T-helper 1 cell (primary cell): ENCODE measurements around the gene PDZD7.
"Not testable (repeated sequence)": the region's sequence is repeated elsewhere in the genome, so short reads cannot be mapped to it uniquely, and the experiment has no call there.

ENCODE experiments used
- DNase-seq, 5 donors: peaks; one replicate each; pipeline ENCODE4 v3.0.0-alpha.2; 2012 to 2020

PDZD7 gene

DNA sequence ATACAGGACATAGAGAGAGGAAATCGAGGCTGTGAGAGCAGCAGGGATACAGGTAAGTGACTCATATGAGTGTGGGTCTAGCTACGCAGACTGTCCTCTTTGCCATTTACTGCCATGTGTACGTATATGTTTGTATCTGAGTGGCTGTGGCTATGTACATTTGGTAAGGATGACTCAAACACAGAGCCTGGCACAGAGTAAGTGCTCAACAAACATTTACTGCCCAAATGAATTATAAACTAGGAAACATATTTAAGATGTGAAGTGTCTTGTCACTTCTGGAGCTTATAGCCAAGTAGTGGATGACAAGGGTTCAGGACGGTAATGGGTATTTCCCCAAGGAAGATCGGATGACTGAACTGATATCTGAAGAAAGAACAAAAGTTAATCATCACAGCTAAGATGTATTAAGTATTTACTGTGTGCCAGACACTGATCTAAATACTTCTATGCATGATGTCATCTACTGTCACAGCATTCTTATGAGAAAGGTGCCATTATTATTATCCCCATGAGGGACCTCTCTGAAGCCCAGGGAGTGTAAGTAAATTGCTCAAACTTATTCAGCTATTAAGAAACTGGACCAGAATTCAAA lies 49.7 kb downstream of the PDZD7 start:
- no peak for DNase-seq

DNA sequence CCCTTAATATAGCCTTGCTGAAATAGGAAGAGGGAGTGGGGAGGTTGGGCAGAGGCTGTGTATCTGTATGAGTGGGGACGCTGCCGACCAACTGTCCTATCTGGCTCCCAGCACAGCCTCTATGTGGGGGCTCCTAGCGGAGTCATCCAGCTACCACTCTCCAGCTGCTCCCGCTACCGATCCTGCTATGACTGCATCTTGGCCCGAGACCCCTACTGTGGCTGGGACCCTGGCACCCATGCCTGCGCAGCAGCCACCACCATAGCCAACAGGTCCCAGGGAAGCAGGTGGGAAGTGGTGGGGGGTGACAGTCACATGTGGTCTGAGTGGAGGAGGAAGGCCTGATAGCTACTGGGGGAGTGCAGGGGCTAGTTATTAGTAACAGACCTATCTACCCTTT lies 50.2 kb downstream of the PDZD7 start:
- no peak for DNase-seq

DNA sequence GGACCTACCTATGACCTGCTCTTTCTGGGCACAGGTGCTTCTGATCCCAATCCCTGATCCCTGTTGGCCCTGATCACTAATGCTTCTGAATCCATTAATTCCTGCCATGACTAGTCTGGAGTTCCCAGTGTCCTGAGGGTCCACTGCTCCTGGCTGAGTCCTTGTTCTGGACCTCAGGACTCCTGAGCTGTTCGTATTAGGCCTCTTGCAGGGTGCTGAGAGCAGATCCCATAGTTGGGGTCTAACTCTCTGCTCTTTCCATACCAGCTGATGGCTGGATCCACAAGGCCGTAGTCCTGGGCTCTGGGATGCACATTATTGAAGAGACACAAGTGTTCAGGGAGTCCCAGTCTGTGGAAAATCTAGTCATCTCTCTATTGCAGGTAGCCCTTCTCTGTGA lies 50.6 kb downstream of the PDZD7 start:
- DNase-seq, result no peak

DNA sequence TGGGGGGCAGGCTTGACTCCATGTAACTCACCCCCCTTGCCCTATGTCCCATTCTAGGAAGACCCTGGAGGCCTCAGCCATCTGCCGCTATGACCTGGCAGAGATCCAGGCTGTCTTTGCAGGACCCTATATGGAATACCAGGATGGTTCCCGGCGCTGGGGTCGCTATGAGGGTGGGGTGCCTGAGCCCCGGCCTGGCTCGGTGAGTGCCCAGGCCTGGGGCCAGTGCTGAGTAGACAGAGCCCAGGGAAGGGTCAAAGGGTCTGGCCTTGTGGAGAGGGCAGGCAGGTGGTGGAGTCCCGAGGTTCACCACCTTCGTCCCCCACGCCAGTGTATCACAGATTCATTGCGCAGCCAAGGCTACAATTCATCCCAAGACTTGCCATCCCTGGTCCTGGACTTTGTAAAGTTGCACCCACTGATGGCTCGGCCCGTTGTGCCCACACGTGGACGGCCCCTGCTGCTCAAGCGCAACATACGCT lies 51.1 kb downstream of the PDZD7 start:
- DNase-seq, result no peak

DNA sequence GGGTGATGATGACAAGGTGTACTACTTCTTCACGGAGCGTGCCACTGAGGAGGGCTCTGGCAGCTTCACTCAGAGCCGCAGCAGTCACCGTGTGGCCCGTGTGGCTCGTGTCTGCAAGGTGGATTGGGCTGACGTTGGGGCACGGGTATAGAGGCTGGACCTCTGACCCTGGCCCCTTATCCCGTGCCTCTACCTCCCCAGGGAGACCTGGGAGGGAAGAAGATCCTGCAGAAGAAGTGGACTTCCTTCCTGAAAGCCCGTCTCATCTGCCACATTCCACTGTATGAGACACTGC lies 52.1 kb downstream of the PDZD7 start:
- no peak for DNase-seq

DNA sequence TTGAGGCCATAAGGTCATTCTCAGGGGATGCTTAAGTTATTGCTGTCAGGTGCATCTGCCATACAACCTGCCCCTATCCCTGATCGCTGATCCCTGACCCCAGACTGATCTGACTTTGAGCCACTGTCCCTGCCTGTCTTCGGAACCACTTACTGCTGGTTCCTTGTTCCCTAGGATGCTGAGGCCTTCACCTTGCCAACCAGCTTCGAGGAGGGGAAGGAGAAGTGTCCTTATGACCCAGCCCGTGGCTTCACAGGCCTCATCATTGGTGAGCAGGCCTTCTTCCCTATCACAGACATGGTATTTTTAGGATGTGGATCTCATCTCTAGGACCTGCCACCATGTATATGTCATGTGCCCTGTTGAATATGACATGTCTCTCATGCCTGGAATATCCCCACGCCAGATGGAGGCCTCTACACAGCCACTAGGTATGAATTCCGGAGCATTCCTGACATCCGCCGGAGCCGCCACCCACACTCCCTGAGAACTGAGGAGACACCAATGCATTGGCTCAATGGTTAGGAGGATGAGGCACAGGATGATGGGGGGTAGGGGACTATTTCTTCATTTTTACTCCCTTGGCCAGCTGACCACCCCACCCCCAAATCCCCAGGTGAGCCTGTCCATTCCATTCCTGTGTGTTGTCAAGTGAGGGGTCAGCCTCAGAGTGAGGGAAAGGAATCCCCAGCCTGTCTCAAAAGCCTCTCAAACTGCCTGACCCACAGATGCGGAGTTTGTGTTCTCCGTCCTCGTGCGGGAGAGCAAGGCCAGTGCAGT lies 52.6 kb downstream of the PDZD7 start:
- DNase-seq, result no peak

DNA sequence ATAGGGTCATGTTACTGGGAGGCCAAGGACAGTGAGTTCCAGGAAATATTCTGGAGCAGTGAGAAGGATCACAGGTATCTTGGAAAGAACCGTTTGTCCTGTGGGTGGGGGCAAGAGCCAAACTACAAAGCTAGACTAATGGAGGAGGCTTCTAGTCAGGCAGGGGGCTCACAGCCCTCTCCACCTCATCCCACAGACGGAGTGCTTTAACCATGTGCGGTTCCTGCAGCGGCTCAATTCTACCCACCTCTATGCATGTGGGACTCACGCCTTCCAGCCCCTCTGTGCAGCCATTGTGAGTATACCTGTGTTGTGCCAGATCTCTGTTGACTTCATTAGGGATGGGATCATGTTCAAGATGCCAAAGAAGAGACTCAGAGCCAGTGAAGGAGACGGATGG lies 53.5 kb downstream of the PDZD7 start:
- no peak for DNase-seq

DNA sequence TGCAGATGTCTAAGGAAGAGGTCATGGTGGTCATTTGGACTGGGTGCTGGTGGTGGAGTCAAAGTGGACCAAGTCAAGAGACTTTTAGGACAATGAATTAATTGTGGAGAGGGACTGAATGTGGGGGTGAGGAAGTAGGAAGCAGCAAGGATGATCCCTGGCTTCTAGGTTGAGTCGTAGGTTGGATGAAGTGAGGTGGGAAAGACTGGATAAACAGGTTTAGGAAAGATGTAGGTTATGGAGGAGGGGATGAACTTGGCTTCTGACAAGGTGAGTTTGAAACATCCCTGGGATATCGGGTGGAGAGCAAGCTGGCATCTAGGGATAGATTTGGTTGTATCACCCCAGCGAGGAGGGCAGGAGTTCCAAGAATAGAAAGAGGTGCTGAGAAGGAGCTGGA lies 54.0 kb downstream of the PDZD7 start:
- DNase-seq, result no peak

DNA sequence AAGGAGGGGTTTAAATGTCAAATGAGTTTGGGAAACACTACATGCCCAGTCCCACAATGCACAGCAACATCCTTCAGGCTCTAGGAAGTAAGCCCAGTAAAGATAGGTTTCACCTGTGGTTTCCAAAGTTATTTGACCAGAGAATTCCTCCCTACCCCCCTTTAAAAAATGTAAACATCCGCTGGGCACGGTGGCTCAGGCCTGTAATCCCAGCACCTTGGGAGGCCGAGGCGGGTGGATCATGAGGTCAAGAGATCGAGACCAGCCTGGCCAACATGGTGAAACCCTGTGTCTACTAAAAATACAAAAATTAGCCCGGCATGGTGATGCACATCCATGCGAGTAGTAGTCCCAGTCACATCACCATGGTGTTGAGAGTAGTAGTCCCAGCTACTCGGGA lies 55.5 kb downstream of the PDZD7 start:
- not testable (repeated sequence) for DNase-seq

DNA sequence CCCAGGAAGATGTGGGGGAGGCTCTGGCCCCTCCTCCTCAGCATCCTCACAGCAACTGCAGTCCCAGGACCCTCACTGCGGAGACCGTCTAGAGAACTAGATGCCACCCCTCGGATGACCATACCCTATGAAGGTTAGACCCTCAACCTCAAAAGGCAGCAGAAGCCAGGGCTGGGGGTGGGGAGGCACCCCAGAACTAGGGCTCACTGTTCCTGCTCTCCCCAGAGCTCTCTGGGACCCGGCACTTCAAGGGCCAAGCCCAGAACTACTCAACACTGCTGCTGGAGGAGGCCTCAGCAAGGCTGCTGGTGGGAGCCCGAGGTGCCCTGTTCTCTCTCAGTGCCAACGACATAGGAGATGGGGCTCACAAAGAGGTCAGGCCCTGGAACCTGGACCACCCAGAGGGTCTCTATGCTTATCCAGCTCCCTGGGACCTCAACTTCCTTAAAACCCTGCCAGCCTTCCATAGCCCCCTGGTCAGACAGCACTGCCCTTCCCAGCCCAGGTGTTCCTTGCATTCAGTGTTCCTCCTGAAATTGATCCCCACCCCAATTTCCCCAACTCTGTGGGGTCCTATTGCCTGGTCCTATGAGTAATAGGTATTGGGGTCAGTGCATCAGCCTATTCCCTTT lies 57.9 kb downstream of the PDZD7 start:
- no peak for DNase-seq

DNA sequence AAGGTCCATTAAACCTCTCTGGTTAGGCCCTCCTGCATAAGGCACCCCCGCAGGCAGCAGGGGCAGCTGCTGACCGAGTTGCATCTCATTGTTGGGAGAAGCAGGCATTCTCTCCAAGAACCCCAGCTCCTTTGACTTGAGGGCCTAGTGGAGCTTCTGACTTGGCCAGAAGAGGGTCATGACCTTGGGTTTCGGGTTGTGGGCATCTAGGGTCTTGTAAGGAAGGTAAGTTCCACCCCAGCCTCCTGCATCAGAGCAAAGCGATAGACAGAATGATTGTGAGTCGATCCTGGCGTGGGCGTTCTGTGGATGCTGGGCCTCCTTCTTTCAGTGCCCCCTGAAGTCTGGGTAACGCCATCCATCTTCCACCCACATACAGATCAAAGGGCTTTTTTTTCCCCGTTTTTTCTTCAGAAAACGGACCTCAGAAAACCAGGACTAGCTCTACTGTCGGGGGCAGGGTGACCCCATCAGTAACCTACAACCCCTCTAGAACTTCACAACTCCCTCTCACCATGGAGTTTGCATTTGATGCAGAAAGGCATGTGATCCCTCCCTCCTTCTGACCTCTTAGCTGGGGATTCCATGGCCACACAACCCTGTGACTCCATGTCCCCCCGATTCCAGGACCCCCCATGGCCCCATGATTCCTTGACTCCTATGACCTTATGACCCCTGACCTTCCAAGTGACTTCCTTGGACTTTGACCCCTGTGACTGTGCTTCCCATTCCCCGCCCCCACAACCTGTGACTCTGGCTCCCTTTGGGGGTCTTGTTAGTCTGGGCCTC lies 58.6 kb downstream of the PDZD7 start:
- no peak for DNase-seq

DNA sequence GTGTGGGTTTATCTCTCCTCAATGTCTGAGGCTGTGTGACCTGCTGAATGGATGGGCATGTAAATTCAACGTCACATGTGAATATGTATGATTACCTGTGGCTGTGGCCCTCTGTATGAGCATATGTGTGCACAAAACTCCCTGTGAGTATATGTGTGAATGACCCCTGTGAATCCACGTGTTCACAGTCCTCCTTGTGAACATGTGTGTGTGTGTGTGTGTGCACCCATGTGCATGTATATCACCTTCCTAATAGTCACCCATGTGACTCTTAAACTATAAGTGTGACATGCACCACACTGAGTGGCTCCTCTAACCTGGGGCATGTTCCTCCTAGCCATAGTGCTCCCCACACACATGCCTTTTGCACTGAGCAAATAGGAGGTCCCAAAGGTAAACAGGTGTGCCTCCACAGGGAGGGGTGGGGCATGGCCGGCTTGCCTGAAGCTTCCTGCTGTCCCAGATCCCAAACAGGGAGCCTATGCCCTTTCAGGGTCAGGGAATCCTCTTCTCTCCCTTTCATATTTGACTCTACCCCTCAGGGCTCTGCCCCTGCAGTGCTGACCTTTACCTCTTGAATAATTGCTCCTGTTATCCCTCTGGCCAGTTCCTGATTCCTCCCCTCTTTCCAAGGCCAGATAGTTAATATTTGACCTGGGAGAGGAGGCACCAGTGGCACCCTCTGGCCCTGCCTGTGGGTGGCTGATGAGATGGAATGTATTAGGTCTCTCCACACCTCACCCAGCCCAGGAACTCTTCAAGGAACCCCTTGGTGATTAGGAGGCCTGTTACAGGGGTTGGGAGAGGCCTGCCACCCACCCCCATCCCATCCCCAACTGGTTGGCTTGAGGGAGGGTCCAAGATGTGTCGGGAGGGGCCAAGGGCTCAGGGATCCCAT lies 59.8 kb downstream of the PDZD7 start:
- DNase-seq, result no peak

DNA sequence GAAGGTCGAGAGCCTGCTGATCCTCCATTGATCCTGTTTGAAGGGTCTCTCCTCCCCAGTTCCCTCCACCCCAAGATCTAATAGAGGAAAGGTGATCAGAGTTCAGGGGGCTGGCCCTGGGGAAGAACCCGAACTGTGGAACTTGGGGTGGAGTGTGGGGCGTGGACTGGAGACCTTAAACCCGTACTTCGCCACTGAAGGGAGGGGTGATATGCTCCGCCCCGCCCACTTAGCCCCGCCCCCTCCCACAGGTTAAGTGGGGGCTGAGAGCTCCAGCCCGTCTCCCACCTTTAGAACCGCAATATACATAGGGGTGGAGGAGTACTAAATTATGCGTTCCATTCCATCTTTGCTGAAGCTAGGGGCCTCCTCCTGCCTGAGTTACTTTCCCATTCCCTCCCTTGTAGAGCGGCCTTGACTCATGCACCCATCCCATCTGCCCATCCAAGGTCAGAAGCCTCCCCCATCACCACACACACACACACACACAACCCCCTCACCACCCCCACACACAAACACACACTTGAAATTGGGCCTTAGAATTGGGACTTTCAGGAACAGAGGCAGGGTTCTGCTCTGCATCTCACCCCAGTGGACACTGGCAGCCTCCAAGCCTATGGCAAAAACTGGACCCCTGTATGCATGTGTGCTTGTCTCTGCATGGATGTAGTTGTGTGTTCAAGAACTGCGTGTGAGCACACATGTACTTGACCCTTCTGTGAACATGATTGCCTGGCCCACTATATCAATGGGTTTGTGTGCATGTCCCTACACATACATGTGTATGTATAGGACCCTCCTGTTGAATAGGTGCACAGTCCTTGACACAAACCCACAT lies 60.6 kb downstream of the PDZD7 start:
- peak in 2 of 5 donors; percentile 14 to 17 for DNase-seq

DNA sequence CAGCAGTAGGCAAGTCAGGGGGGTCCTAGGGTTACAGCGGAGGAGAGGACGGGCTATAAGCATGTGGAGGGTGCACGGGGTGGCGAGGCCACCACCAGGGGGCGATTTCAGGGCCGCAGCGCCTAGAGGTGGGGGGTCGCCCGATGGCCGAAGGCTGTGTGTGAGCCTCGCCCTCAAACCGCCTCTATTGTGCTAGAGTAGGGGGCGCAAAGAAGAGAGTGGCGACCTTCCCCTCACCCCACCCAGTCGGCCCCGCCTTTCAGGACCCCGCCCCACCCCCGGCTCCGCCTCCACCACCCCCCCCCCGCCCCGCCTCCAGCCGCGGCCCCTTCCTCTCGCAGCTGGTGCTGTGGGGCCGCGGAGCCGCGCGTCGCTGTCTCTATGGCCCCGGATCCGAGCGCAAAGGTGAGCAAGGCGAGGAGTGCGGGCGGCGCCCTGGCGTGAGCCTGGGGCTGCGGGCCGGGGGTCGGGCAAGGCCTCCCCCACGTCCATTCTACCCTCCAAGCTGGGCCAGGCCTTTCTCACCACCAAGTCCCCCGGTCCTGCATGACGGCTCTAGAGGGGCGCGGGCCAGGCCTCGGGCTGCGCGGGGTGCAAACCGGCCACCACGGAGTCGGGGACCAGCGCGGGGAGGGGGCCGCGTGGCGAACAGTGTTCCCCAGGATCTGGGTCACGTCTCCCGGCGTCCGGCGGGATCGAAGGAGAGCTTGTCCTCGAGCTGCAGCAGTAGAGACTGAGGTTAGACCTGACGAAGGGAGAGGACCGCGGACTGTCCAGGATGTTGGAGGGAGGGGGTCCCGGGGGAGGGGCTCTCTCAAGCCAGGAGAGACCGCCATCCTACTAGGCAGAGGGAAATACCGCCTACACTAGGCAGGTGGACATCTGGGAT lies 61.5 kb downstream of the PDZD7 start, which contains the start of gene SEMA4G:
TSS of gene SEMA4G (plus strand) at position 318 of the 889 bp plus-strand sequence. CDS start 3,409 bp downstream, outside the sequence.
- peak in 3 of 5 donors; percentile 13 to 31 (median 29) for DNase-seq

DNA sequence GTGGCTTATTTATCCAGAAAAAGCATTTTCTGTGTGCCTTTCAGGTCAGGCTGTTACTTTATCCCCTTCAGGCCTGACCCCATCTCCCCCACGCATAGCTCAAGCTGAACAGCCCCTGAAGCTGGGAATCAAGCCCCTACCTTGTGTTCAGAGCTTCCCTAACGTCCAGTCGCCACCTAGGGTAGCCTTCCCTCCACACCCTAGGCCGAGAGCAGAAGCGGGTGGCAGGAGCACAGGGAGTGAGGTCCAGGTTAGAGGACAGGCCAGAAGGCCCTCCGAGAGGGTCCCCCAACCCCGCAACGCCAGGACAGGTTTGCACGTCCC lies 62.1 kb downstream of the PDZD7 start:
- DNase-seq, result no peak

DNA sequence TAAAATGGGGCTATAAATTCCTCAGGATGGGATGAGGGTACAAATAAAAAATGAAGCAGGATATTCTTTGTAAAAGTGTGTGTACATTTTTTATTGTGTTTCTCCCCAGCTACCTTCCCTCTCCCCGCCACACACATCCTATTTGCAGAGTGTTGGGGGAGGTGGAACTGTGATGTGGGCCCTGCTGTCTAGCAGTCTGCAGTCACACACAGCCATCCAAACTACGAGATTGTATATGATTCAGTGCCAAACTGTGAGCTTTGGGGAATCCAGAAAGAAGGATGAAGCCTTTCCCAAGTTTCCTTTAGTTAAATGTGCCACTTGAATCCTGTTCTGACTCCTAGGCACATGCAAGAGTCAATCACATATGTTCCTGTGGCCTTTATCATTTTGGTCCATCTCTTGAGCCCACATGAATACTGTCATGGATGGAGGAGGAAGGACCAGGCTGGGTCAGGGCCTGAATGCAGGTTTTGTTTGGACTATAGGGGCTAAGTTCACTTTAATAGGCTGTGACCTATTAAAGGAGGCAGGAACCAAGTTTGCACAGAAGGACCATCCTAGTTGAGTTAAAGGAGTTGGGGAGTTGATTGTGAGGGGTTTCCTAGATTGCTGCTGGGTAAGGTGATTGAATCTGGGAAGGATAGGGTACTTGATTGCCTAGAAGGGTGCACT lies 62.7 kb downstream of the PDZD7 start:
- DNase-seq, result no peak

DNA sequence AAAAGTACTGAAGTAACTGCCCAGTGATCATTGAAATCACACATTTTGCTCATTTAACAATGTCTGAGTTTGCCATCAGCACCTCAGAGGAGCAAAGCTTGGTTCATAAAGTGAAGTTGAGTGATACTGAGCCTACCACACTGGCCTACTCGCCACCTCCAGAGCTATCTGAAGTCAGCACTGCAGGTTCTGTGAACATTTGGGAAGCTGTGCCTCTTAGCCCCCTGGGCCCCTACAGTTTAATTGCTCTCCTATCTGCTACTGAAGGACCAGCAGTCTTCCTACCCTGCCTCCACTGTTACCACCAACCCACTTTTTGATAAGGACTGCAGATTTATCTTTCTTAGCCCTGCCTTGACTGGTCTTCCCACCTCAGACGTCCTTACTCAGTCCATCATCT lies 63.6 kb downstream of the PDZD7 start:
- no peak for DNase-seq

DNA sequence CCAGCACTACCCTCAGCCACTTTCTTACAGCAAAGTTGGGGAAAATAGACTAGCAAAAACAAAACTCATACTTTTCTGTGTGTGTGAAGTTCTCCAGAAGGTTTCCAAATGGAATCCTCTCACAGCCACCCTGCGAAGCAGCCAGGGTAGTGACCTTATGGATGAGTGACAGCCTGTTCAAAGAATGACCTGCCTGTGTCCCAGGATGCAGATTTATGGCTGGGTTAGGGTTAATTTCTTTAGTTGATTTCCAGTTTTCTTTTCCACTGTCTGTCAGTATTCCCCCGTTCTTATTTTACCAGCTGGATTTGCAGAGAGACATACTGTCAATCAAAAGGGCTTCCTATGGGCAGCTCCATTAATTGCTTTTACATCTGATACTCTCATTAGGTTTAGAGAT lies 64.0 kb downstream of the PDZD7 start:
- DNase-seq, result no peak

DNA sequence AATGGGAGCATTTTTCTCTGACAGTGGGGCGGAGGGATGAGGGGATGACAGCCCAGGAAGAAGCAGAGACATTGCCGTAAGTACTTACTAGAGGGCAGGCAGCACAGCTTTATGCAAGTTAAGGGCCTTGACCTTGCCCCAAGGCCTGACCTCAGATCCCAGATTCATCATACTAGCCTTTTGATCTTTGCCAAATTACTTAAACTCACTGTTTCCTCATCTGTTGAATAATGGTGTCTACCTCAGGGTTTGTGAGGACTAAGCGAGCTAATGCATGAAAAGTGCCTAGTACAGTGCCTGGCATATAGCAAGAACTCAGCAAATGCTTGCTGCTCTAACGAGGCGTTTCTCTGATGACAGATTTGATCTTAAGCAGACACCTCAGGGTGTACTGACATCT lies 65.1 kb downstream of the PDZD7 start:
- no peak for DNase-seq

DNA sequence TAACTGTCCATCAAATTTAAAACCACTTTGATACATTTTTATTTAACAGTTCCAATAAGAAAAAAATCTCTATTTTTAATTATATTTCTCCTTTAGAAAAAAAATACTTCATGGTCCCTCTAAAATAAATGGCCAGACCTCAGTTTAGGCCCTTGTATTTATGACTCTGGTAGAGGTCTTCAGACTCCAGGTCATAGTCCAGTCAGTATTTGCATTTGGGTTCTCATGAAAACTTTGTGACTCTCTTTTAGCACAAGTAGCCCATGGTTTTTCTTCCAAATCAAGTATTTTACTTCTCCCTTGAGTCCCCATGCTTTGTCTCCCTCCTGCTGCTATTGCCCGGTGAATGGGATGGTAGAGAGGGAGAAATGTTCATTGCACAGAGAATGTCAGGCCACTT lies 67.1 kb downstream of the PDZD7 start:
- no peak for DNase-seq
